Common myeloid progenitor, CD34-positive (primary cell): ENCODE results near the gene ZNF438.

Experiments
- CTCF ChIA-PET: fragments of 350-600 bp; sonication (Branson Sonifier 250); formaldehyde crosslinking; loops from one replicate; lab custom pipeline; 2021; ENCODE audit warnings: antibody characterized with exemption; lab: Charles Lee
- POLR2A ChIA-PET: fragments of 350-600 bp; sonication (Branson Sonifier 250); formaldehyde crosslinking; loops from one replicate; lab custom pipeline; 2021; ENCODE audit warnings: antibody characterized with exemption; lab: Charles Lee
- DNase-seq, 3 donors: peaks; one replicate each; pipeline versions ENCODE4 v3.0.0 to v3.0.0-alpha.2; 2013
- H3K27ac ChIP-seq, 2 experiments: 1 replicate in 1 of 2; 2 replicates in 1 of 2; pipeline ENCODE4 v1.7.0; 2013; ENCODE audit warnings: inconsistent platforms in 2 of 2, low read length in 2 of 2, mild to moderate bottlenecking in 2 of 2, low read depth in 1 of 2, moderate library complexity in 1 of 2; ENCODE audit not compliant: severe bottlenecking in 2 of 2, insufficient read depth in 1 of 2, poor library complexity in 1 of 2
- H3K27me3 ChIP-seq, 5 experiments: replicated peaks in 2 of 5; 1 replicate in 3 of 5; 2 replicates in 2 of 5; pipeline versions ENCODE4 v1.6.1 to v1.7.0; 2013; ENCODE audit warnings: low read length in 4 of 5, mild to moderate bottlenecking in 2 of 5, moderate library complexity in 2 of 5, inconsistent platforms in 1 of 5; ENCODE audit not compliant: insufficient read depth in 5 of 5, control insufficient read depth in 4 of 5
- H3K36me3 ChIP-seq, 4 experiments: 1 replicate in 2 of 4; 2 replicates in 2 of 4; pipeline versions ENCODE4 v1.6.1 to v1.7.0; 2013; ENCODE audit warnings: low read length in 3 of 4, control low read depth in 1 of 4, mild to moderate bottlenecking in 1 of 4; ENCODE audit not compliant: control insufficient read depth in 4 of 4, insufficient read depth in 4 of 4
- H3K4me1 ChIP-seq, 4 experiments: 1 replicate in 3 of 4; 2 replicates in 1 of 4; pipeline versions ENCODE4 v1.6.1 to v1.7.1; 2013; ENCODE audit warnings: low read length in 3 of 4, mild to moderate bottlenecking in 3 of 4, control low read depth in 1 of 4, inconsistent platforms in 1 of 4, moderate library complexity in 1 of 4; ENCODE audit not compliant: control insufficient read depth in 4 of 4, insufficient read depth in 4 of 4; ENCODE audit errors: control extremely low read depth in 1 of 4
- H3K4me3 ChIP-seq, 7 experiments: 1 replicate in 4 of 7; 2 replicates in 3 of 7; pipeline versions ENCODE4 v1.5.1 to v1.7.0; 2013; ENCODE audit warnings: mild to moderate bottlenecking in 7 of 7, low read length in 6 of 7, moderate library complexity in 6 of 7, inconsistent platforms in 2 of 7, low read depth in 2 of 7, control low read depth in 1 of 7; ENCODE audit not compliant: insufficient read depth in 4 of 7, control insufficient read depth in 1 of 7; ENCODE audit errors: extremely low read depth in 1 of 7
- H3K9me3 ChIP-seq, 5 experiments: 1 replicate in 4 of 5; 2 replicates in 1 of 5; pipeline versions ENCODE4 v1.6.1 to v1.7.1; 2013; ENCODE audit warnings: low read length in 4 of 5, mild to moderate bottlenecking in 2 of 5, inconsistent platforms in 1 of 5, low read depth in 1 of 5, moderate library complexity in 1 of 5; ENCODE audit not compliant: control insufficient read depth in 4 of 5, insufficient read depth in 2 of 5; ENCODE audit errors: control extremely low read depth in 1 of 5
- WGBS: methylation state at CpG from one replicate; pipeline ENCODE4 v1.1.5; 2013; ENCODE audit not compliant: insufficient coverage; 5-methylcytosine and 5-hydroxymethylcytosine counted together

The ZNF438 gene

GRCh38 chr10:31033147-31033546, 1.5 kb upstream of the ZNF438 start:
- no peaks in the 10 kb centered on the region for H3K9me3 ChIP-seq
- H3K27me3 ChIP-seq = no peaks in the 10 kb centered on the region
- peak overlapping the region in 1 of 7 experiments; percentile 82 for H3K4me3 ChIP-seq
- DNase-seq = peak in 1 of 3 donors; percentile 15
- H3K27ac ChIP-seq = no peak overlapping the region
- H3K36me3 ChIP-seq = no peaks in the 10 kb centered on the region
- ChIA-PET CTCF (no interaction called here), POLR2A (no interaction called here)
- WGBS = 87% methylated on average over 6 of the region's 6 CpGs
- H3K4me1 ChIP-seq = peaks cover 0 to 16% (median 10%) of the 10 kb centered on the region in 4 experiments

GRCh38 chr10:31032258-31033132, 830 bp upstream of the ZNF438 start:
- WGBS = 26% methylated on average over 45 of the region's 51 CpGs
- ChIA-PET CTCF (interaction anchor here (0.6 to 1.6 kb wide), 13 partner anchors 11 to 740 kb away, joined by 3 to 5 read pairs (median 3); no protein-coding TSS in a partner anchor), POLR2A (interaction anchor here (0.5 to 1.4 kb wide), 3 partner anchors 20 to 286 kb away, joined by 3 to 4 read pairs (median 4); no protein-coding TSS in a partner anchor)
- DNase-seq = peak in 2 of 3 donors; percentile 91 to 92
- Histone ChIP-seq H3K36me3 (no peaks in the 10 kb centered on the region), H3K9me3 (no peaks in the 10 kb centered on the region), H3K27ac (peak overlapping the region; percentile 77 to 92), H3K4me3 (peak overlapping the region; percentile 68 to 86 (median 79)), H3K27me3 (no peaks in the 10 kb centered on the region), H3K4me1 (peaks cover 0 to 16% (median 10%) of the 10 kb centered on the region in 4 experiments)

DNA sequence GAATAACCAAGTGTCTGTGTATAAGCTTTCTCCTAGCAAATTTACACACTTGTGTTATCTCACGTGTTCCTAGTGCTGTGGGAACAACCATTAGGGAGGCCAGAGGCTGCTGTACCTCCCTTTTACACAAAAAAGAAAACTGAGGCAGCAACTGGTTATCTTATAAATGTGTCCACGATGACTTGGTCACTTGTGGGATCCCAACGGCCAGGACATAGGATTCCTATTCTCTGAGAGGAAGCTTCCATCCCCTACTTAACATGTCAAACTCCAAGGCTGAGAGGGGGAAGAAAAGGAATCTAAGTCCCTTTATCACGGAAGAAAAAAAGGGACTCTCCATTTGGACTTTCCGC, 484 bp downstream of the ZNF438 start:
- DNase-seq = no peak
- H3K27ac ChIP-seq = peak overlapping the region; percentile 77 to 92
- ChIA-PET POLR2A (interaction anchor here (1.0 to 1.4 kb wide), 2 partner anchors 248 to 287 kb away, joined by 4 read pairs; no protein-coding TSS in a partner anchor), CTCF (interaction anchor here (0.8 to 1.6 kb wide), 7 partner anchors 22 to 279 kb away, joined by 3 to 5 read pairs (median 3); no protein-coding TSS in a partner anchor)
- WGBS = 21% methylated on average over 3 of the region's 5 CpGs
- H3K9me3 ChIP-seq = no peaks in the 10 kb centered on the region
- H3K4me1 ChIP-seq = peaks cover 0 to 16% (median 10%) of the 10 kb centered on the region in 4 experiments
- H3K36me3 ChIP-seq = no peaks in the 10 kb centered on the region
- H3K27me3 ChIP-seq = no peaks in the 10 kb centered on the region
- peak overlapping the region; percentile 68 to 86 (median 77) for H3K4me3 ChIP-seq

GRCh38 chr10:31030800-31031199, 865 bp downstream of the ZNF438 start:
- ChIA-PET POLR2A (interaction anchor here (0.6 kb wide), 1 partner anchor 1018 kb away, joined by 3 read pairs; no protein-coding TSS in a partner anchor), CTCF (interaction anchor here (0.9 to 1.6 kb wide), 4 partner anchors 15 to 278 kb away, joined by 3 to 5 read pairs (median 4); no protein-coding TSS in a partner anchor)
- H3K4me3 ChIP-seq = peak overlapping the region; percentile 68 to 86 (median 77)
- H3K27me3 ChIP-seq = no peaks in the 10 kb centered on the region
- peaks cover 0 to 16% (median 10%) of the 10 kb centered on the region in 4 experiments for H3K4me1 ChIP-seq
- no peaks in the 10 kb centered on the region for H3K36me3 ChIP-seq
- 95% methylated on average over 7 of the region's 8 CpGs for WGBS
- H3K27ac ChIP-seq = peak overlapping the region in 1 of 2 experiments; percentile 92
- no peak for DNase-seq
- H3K9me3 ChIP-seq = no peaks in the 10 kb centered on the region

GRCh38 chr10:31030260-31030659, 1.4 kb downstream of the ZNF438 start:
- Histone ChIP-seq H3K27ac (no peak overlapping the region), H3K9me3 (no peaks in the 10 kb centered on the region), H3K36me3 (no peaks in the 10 kb centered on the region), H3K4me1 (peaks cover 0 to 16% (median 10%) of the 10 kb centered on the region in 4 experiments), H3K4me3 (no peak overlapping the region), H3K27me3 (no peaks in the 10 kb centered on the region)
- DNase-seq = no peak
- WGBS = 93% methylated on average over 8 of the region's 8 CpGs
- CTCF ChIA-PET = interaction anchor here (0.9 to 1.6 kb wide), 3 partner anchors 15 to 278 kb away, joined by 3 to 4 read pairs (median 3); no protein-coding TSS in a partner anchor
- POLR2A ChIA-PET = interaction anchor here (0.6 kb wide), 1 partner anchor 1019 kb away, joined by 3 read pairs; no protein-coding TSS in a partner anchor

GRCh38 chr10:31028081-31028480, 3.6 kb downstream of the ZNF438 start:
- 100% methylated on average over 1 of the region's 2 CpGs for WGBS
- no peaks in the 10 kb centered on the region for H3K27me3 ChIP-seq
- H3K4me1 ChIP-seq = peaks cover 0 to 16% (median 10%) of the 10 kb centered on the region in 4 experiments
- H3K9me3 ChIP-seq = no peaks in the 10 kb centered on the region
- CTCF ChIA-PET = interaction anchor here (0.8 to 1.7 kb wide), 3 partner anchors 9 to 276 kb away, joined by 3 to 7 read pairs (median 3); no protein-coding TSS in a partner anchor
- no peak overlapping the region for H3K27ac ChIP-seq
- DNase-seq = no peak
- POLR2A ChIA-PET = no interaction called here
- no peaks in the 10 kb centered on the region for H3K36me3 ChIP-seq
- H3K4me3 ChIP-seq = no peak overlapping the region
